HUDEP-2 (cell line): ENCODE results near the gene TBC1D12.

Experiments used
- DNase-seq, 76 experiments: peaks; one replicate each; lab custom pipeline; 2025; ENCODE audit not compliant: unreplicated experiment in 76 of 76; lab: John Stamatoyannopoulos, UW

Gene TBC1D12

GRCh38 chr10:94443047-94443446 is 40.7 kb downstream of the TBC1D12 start:
- no peak for DNase-seq

DNA sequence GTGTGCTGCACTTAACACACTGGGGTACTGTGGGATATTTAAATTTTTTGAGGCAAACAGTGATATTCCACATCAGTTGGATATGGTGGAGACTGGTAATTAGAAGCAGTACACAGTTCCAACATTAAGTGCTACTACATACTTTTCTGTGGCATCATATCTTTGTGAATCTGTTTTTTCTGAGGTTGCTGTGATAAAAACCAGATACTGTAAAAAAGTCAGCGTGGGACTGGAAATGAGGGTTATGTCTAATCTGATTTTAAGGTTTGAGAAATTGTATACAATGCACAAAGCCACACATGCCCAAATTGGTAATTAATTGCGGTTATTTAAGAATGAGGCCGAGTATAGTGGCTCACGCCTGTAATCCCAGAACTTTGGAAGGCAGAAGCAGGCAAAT is 41.2 kb downstream of the TBC1D12 start:
- no peak for DNase-seq

DNA sequence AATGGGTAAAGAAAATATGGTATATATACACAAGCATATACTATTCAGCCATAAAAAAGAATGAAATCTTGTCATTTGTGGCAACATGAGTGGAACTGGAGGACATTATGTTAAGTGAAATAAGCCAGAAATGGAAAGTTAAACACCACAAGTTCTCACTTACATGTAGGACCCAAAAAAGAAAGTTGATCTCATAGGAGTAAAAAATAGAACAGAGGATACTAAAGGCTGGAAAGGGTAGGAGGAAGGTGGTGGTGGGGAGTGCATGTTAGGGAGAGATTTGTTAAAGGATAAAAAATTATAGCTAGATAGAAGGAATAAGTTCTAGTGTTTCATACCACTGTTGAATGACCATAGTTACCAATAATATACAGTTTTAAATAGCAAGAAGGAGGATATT is 48.4 kb downstream of the TBC1D12 start:
- no peak for DNase-seq

- DNase-seq, result no peak
These were observed 49.7 kb downstream of the TBC1D12 start for GRCh38 chr10:94451883-94452519.

- DNase-seq, result no peak
These were observed 54.6 kb downstream of the TBC1D12 start for GRCh38 chr10:94456942-94457341.

- DNase-seq, result no peak
These were observed 57.0 kb downstream of the TBC1D12 start for GRCh38 chr10:94459385-94459784.

- DNase-seq, result no peak
These were observed 59.2 kb downstream of the TBC1D12 start for GRCh38 chr10:94461503-94461902.

DNA sequence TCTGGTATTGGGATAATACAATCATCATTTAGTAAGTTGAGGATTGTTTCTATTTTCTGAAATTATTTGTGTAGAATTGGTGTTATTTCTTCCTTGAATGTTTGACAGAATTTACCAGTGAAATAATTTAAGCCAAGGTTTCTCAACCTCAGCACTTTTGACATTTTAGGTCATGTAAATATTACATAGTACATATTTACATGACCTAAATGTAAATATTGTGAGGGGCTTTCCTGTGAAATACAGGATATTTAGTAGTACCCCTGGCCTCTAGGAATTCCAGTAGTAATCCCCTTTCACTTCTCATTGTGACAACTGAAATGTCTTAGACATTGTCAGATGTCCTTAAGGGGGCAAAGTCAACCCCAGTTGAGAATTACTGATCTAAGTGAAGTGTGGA is 59.8 kb downstream of the TBC1D12 start:
- DNase-seq, result no peak

- DNase-seq, result no peak
These were observed 63.3 kb downstream of the TBC1D12 start for GRCh38 chr10:94465684-94466083.

- DNase-seq, result no peak
These were observed 79.1 kb downstream of the TBC1D12 start for GRCh38 chr10:94481410-94481809.

DNA sequence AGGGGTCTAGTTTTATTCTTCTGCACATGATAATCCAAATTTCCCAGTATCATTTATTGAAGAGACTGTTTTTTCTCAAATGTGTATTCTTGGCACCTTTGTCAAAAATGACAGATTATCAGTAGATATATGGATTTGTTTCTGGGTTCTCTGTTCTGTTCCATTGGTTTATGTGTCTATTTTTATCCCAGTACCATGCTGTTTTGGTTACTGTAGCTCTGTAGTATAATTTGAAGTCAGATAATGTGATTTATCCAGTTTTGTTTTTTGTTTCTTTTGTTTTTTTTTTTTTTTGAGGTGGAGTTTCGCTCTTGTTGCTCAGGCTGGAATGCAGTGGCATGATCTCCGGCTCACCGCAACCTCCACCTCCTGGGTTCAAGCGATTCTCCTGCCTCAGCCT is 81.6 kb downstream of the TBC1D12 start:
- DNase-seq, result no peak

GRCh38 chr10:94485094-94485493 is 82.8 kb downstream of the TBC1D12 start:
- DNase-seq, result no peak

- peak in 14 of 76 experiments; percentile 4 to 39 (median 16) for DNase-seq
These were observed 85.2 kb downstream of the TBC1D12 start for GRCh38 chr10:94487575-94487974.

DNA sequence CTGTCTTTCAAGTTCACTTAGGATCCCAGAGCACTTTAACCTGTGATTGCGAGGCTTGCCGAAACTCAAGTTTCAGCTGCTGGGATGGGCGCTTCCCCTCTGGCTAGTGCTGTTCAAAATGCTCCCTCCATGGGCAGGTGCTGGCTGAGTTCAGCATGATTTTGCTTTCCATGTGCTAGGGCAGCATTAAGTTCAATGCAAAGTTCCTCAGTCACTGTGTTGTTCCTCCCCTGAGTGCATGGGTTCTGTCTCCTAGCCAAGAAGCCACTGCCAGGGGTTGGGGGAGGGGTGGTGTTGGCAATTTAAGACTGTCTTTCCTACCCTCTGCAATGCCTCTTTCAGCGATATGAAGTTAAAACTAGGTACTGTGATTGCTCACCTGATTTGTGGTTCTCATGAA is 86.8 kb downstream of the TBC1D12 start:
- peak in 7 of 76 experiments; percentile 1 to 36 (median 10) for DNase-seq

- peak in 3 of 76 experiments; percentile 8 to 21 (median 20) for DNase-seq
These were observed 87.8 kb downstream of the TBC1D12 start for GRCh38 chr10:94489976-94490788.

DNA sequence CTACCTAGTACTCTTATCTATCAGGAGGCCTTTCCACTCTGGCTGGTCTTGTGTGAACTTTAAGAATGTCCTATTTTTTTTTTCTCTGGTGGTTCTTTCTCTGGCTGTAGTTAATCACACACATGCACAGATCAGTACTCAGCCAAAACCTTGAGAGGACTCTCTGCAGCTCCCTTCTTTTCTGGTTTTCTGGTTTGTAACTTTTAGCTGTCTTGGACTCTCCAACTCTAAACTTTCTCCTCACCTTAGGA is 88.4 kb downstream of the TBC1D12 start:
- DNase-seq, result peak in 4 of 76 experiments; percentile 9 to 39 (median 10)

GRCh38 chr10:94493463-94493862 is 91.1 kb downstream of the TBC1D12 start:
- DNase-seq, result no peak

DNA sequence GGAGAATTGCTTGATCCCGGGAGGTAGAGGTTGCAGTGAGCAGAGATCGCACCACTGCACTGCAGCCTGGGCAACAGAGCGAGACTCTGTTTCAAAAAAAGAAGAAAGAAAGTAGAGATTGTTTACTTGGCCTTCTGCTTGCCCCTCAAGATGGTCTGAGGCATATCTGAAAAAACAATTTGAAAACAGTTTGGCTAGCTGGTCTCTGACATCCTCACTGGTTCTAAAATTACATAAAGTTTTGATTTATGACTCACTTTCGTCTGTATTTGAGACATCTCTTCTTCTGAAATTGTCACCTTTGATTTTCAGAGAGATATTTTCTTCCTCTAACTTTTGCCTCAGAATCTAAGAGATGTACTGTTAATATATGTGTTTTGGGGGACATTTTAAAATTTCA is 93.7 kb downstream of the TBC1D12 start:
- no peak for DNase-seq

- no peak for DNase-seq
These were observed 94.3 kb downstream of the TBC1D12 start for GRCh38 chr10:94496646-94497045.

DNA sequence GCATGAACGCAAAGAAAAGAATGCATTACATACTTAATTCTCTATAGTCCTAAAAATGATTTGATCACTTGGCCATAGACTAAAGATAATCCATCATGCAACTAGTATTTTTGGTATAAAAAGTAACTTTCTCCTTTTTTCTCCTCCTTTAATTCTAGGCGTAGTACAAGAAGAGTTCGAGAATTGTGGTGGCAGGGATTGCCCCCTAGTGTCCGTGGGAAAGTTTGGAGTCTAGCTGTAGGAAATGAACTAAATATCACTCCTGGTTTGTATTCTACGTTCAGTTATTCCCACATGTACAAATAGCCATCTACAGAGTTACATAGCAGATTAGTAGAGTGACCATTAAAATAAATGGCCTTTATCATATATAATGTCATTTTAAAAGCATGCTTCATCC is 97.7 kb downstream of the TBC1D12 start:
- peak in 3 of 76 experiments; percentile 5 to 18 (median 10) for DNase-seq

DNA sequence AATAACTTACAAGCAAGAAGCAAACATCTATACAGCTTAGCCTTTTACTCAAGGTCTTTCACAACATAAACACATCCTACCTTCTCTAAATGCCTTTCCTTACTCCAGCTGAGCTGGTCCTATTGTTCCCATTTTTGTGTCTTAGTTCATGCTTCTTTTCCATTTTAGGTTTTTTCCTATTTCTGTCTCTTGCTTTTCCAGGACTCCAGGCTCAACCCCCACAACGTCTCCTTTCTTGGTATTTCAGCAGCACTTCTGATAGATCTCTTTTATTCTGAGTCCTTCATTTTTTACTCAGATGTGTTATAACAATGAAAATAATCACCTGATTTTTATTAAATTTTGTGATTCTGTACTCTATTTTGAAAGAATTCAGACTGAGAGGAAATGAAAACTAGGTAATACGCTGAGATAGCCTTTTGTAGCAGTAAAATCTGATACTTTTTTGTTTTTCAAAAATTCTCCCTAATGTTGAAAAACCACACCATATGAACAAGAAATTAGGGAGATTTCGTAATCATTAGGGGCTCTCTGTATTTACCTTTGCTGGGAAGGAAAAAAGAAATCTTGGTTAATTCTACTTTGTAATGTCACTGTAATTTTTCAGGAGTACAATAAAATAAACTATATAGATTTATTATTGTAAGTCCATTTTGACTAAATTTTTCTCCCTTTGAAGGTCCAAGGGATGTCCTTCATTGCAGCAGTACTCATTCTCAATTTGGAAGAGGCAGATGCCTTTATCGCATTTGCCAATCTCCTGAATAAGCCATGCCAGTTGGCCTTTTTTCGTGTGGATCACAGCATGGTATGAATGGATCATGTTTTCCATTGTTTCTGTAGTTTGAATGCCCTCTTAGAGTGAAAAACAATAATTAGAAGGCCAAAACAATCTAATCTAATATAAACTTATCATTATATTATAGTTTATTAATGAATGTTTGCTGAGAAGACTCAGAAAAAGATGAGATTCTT is 119.2 kb downstream of the TBC1D12 start:
- DNase-seq, result no peak
